ENCODE results near the gene STMN1. TPM values are rescaled to one million over a fixed set of nuclear protein-coding genes. Genes with fewer than 3 reads are reported as not detected.
A peak's percentile ranks its signal among the peaks of the same experiment; 100 is the strongest.

Gene STMN1
- total RNA-seq (100 to 1,000 TPM in 1 of 5 experiments, 10 to 100 TPM in 4; 29.3 to 347 (median 75.3) TPM), polyA plus RNA-seq (100 to 1,000 TPM; 247 to 289 TPM), total RNA-seq (37.3 reads per million, percentile 65 among the genes with 10 or more reads in this experiment)

DNA sequence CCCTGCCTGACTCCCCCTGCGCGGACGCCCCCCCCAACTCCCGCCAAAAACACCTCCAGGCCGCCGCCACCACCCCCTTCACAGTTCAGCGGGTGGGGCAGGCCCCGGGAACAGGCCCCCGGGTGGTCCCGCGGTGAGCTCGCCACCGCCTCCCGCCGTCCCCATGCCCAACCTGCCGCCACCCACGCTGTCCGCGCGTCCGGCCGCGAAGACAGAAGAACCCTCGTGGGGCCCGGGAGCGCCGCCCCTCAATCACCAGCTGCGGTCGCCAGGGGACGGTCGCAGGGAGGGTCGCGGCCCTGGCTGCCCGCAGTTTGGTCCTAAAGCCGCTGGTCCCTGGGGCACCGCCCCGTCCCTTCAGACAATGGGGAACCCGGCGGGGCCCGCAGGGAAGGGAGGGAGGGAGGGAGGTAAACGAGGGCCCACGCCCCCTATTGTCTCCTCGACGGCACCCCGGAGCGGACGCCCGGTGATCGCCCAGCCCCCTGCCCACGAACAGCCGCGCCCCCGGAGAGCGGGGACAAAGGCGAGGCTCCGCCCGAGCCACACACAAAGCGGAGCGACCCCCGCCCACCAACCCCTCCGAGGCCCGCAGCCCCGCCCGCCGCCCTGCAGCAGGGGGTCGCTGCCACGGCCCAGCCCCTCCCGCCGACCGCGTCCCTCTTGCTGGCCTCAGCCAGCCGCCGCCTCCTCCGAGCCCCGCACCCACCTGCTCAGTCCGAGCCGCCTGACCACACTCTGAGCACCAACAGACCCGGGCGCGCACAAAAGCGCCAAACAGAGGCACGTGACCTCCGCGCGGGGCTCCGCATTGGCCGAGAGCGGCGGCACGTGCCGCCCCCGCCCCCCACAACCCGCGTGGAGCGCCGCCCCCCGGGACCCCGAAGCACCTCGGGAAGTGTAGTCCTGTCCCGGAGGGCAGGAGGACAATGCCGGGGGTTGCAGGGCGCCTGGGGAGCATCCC lies at the start of gene STMN1:
TSS of gene STMN1 (minus strand) at position 740 of the 964 bp plus-strand sequence. CDS start 1,743 bp downstream, outside the sequence.
- Mint-ChIP-seq H3K9me3 (no peaks in the 10 kb centered on the region), H3K4me3 (peak within 1 kb of the TSS; percentile 88 to 98 (median 93)), H3K36me3 (peaks cover 0 to 20% (median 7%) of the 10 kb centered on the region in 5 donors), H3K4me1 (peaks cover 11 to 34% (median 22%) of the 10 kb centered on the region in 7 donors), H3K27ac (peak within 1 kb of the TSS; percentile 86 to 97 (median 94)), H3K27me3 (peaks cover 0 to 32% (median 0%) of the 10 kb centered on the region in 5 donors)
- intact Hi-C loops (cut with micrococcal nuclease), result loop anchor here (1.0 to 5.0 kb wide), 14 partner anchors 11 to 567 kb away; partner anchors contain the start of genes AUNIP (in 2 of the 2), PAFAH2 (in 2 of the 2), DHDDS (in 1 of the 2) and HMGN2 (in 1 of the 2)
- Histone ChIP-seq H3K4me3 (ENCODE audit: low read length) (peak within 1 kb of the TSS; percentile 77), H3K4me1 (ENCODE audit: control insufficient read depth in 2 of 2, insufficient read depth in 2 of 2, low read length in 2 of 2) (peaks cover 8 to 11% of the 10 kb centered on the region in 2 donors), H3K36me3 (ENCODE audit: control insufficient read depth in 2 of 3, insufficient read depth in 3 of 3, low read length in 3 of 3) (peaks cover 0 to 13% (median under 1%) of the 10 kb centered on the region in 3 experiments), H3K9me3 (ENCODE audit: control insufficient read depth in 2 of 3, low read length in 3 of 3) (no peaks in the 10 kb centered on the region), H3K27ac (ENCODE audit: low read depth, low read length) (peak within 1 kb of the TSS; percentile 79), H3K27me3 (ENCODE audit: control insufficient read depth in 2 of 2, insufficient read depth in 2 of 2, low read length in 2 of 2) (no peaks in the 10 kb centered on the region)
- ATAC-seq (peak; percentile 83), DNase-seq (peak; percentile 62 to 86 (median 79))
- ChIA-PET POLR2A (interaction anchor here (0.9 to 13.6 kb wide), 9 partner anchors 10 to 111 kb away, joined by 3 to 226 read pairs (median 14); partner anchors contain the start of gene PAFAH2), CTCF (interaction anchor here (0.9 to 17.1 kb wide), 6 partner anchors 10 to 93 kb away, joined by 3 to 361 read pairs (median 6); partner anchors contain the start of gene PAFAH2)

DNA sequence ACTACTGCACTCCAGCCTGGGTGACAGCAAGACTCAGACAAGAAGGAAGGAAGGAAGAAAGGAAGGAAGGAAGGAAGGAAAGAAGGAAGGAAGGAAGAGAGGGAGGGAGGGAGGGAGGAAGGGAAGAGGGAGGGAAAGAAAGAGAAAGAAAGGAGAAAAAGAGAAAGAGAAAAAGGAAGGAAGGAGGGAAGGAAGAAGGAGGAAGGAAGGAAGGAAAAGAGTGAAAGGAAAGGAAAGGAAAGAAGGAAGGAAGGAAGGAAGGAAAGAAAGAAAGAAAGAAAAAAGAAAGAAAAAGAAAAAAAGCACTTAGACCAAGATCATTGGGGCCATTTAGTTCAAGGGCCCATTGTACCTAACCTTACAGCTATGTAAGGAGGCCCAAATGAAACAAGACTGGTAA lies 49.3 kb upstream of the STMN1 start:
- ChIA-PET POLR2A (no interaction called here), CTCF (interaction anchor here (1.3 kb wide), 1 partner anchor 16 kb away, joined by 4 read pairs; no protein-coding TSS in a partner anchor)
- Mint-ChIP-seq H3K27me3 (peaks cover 0 to 2% (median 0%) of the 10 kb centered on the region in 5 donors), H3K36me3 (peaks cover 10 to 33% (median 25%) of the 10 kb centered on the region in 5 donors), H3K4me1 (peaks cover 0 to 20% (median 7%) of the 10 kb centered on the region in 7 donors), H3K27ac (peak overlapping the region in 1 of 9 donors; percentile 56), H3K4me3 (no peak overlapping the region), H3K9me3 (peaks cover 0 to 9% (median 2%) of the 10 kb centered on the region in 11 donors)
- Histone ChIP-seq H3K4me3 (ENCODE audit: low read length) (no peak overlapping the region), H3K36me3 (ENCODE audit: control insufficient read depth in 2 of 3, insufficient read depth in 3 of 3, low read length in 3 of 3) (peaks cover 0 to 31% (median 10%) of the 10 kb centered on the region in 3 experiments), H3K27ac (ENCODE audit: low read depth, low read length) (no peak overlapping the region), H3K9me3 (ENCODE audit: control insufficient read depth in 2 of 3, low read length in 3 of 3) (no peaks in the 10 kb centered on the region), H3K27me3 (ENCODE audit: control insufficient read depth in 2 of 2, insufficient read depth in 2 of 2, low read length in 2 of 2) (no peaks in the 10 kb centered on the region), H3K4me1 (ENCODE audit: control insufficient read depth in 2 of 2, insufficient read depth in 2 of 2, low read length in 2 of 2) (no peaks in the 10 kb centered on the region)
- intact Hi-C loops (cut with micrococcal nuclease), result loop anchor here in 1 of 2 donors (5.0 kb wide), 1 partner anchor 42 kb away; the partner anchor contains the start of gene PAFAH2
- DNase-seq (no peak), ATAC-seq (no peak)

DNA sequence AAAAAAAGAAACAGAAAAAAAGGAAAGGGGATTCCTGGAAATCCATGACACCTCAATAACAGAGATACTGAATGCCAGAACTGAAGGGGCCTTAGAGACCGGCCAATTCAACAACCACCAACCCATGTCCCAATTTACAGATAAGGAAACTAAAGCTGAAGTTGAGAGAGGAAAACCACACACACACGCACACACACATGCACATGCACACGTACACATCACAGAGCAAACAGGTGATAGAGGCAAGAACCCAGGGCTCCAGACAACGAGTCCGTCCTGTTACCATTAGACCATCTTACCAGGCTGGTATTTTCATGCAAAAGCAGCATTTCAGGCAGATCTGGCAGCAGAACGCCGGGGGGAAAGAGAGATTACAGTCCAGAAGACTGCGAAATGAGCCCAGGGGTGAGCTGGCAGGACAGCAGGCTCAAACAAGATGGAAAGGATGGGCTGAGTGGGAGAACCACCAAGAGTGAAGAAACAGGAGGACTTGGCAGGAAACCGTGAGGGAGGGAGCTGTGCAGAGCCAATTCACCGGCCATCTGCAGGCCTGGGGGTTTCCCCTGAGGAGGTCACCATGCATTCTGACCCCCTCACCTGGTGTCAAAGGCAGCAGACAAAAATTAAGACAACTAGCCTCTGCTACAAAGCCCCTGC lies 48.2 kb upstream of the STMN1 start:
- H3K4me1 Mint-ChIP-seq, result peaks cover 0 to 16% (median 6%) of the 10 kb centered on the region in 7 donors
- no peaks in the 10 kb centered on the region for H3K4me1 ChIP-seq (ENCODE audit: control insufficient read depth in 2 of 2, insufficient read depth in 2 of 2, low read length in 2 of 2)
- peaks cover 0 to 2% (median 0%) of the 10 kb centered on the region in 5 donors for H3K27me3 Mint-ChIP-seq
- intact Hi-C loops (cut with micrococcal nuclease), result no loop called here
- H3K27me3 ChIP-seq (ENCODE audit: control insufficient read depth in 2 of 2, insufficient read depth in 2 of 2, low read length in 2 of 2), result no peaks in the 10 kb centered on the region
- ATAC-seq, result no peak
- CTCF ChIA-PET, result no interaction called here
- H3K4me3 ChIP-seq (ENCODE audit: low read length), result no peak overlapping the region
- peaks cover 10 to 22% (median 14%) of the 10 kb centered on the region in 5 donors for H3K36me3 Mint-ChIP-seq
- H3K36me3 ChIP-seq (ENCODE audit: control insufficient read depth in 2 of 3, insufficient read depth in 3 of 3, low read length in 3 of 3), result peaks cover 0 to 23% (median 6%) of the 10 kb centered on the region in 3 experiments
- no peak overlapping the region for H3K27ac ChIP-seq (ENCODE audit: low read depth, low read length)
- H3K9me3 Mint-ChIP-seq, result peaks cover 0 to 9% (median 2%) of the 10 kb centered on the region in 11 donors
- H3K9me3 ChIP-seq (ENCODE audit: control insufficient read depth in 2 of 3, low read length in 3 of 3), result no peaks in the 10 kb centered on the region
- no peak overlapping the region for H3K4me3 Mint-ChIP-seq
- H3K27ac Mint-ChIP-seq, result peak overlapping the region in 5 of 9 donors; percentile 17 to 88 (median 56)
- no peak for DNase-seq
- POLR2A ChIA-PET, result no interaction called here

DNA sequence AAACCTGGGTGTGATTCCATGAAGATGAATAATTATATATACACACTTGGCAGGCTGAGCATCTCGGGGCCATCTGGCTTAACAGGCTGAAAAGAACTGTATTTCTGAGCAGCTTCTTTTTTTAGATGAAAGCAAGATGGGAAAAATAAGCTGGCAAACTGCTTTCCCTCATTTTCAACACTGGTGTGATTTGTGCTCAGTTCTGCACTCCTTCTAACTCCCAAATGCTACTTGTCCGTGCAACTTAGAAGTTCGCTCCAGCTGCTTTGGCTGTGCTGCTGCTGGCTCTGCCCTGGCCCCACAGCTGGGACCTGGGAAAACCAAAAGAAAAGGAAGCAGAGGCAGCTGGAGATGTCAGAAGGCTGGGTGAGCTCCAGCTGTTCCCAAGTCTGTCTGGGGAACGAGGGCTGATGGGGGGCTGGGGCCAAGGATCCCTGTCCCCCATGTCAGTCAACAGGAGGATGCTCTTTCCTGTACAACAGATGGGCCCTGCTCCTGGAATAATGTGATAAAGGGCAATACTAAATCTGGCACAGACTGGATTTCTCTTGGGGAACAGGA lies 46.7 kb upstream of the STMN1 start:
- ChIA-PET POLR2A (no interaction called here), CTCF (no interaction called here)
- Histone ChIP-seq H3K9me3 (ENCODE audit: control insufficient read depth in 2 of 3, low read length in 3 of 3) (no peaks in the 10 kb centered on the region), H3K27ac (ENCODE audit: low read depth, low read length) (no peak overlapping the region), H3K4me1 (ENCODE audit: control insufficient read depth in 2 of 2, insufficient read depth in 2 of 2, low read length in 2 of 2) (no peaks in the 10 kb centered on the region), H3K27me3 (ENCODE audit: control insufficient read depth in 2 of 2, insufficient read depth in 2 of 2, low read length in 2 of 2) (no peaks in the 10 kb centered on the region), H3K4me3 (ENCODE audit: low read length) (no peak overlapping the region), H3K36me3 (ENCODE audit: control insufficient read depth in 2 of 3, insufficient read depth in 3 of 3, low read length in 3 of 3) (peaks cover 0 to 8% (median 3%) of the 10 kb centered on the region in 3 experiments)
- Mint-ChIP-seq H3K4me1 (peaks cover 0 to 16% (median 6%) of the 10 kb centered on the region in 7 donors), H3K27me3 (peaks cover 0 to 2% (median 0%) of the 10 kb centered on the region in 5 donors), H3K9me3 (peaks cover 0 to 5% (median 0%) of the 10 kb centered on the region in 11 donors), H3K4me3 (no peak overlapping the region), H3K27ac (no peak overlapping the region), H3K36me3 (peaks cover 3 to 11% (median 7%) of the 10 kb centered on the region in 5 donors)
- intact Hi-C loops (cut with micrococcal nuclease), result no loop called here
- DNase-seq (no peak), ATAC-seq (no peak)

DNA sequence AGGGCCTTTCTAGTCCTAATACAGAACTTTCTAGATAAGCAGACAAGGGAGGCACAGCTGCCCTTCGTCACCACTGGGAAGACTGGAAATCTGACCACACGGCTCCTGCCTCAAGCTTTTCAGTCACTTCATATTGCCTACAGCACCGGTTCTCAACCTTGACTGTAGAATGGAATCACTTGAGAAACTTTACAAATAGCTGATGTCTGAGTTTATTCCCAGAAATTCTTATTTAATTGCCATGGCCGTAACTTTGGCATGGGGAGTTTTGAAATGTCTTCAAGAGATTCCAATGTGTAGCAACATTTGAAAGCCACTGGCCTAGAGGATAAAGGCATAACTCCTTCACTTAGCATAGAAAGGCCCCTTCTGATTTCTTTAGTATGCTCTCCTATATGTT lies 42.4 kb upstream of the STMN1 start:
- H3K9me3 ChIP-seq (ENCODE audit: control insufficient read depth in 2 of 3, low read length in 3 of 3), result no peaks in the 10 kb centered on the region
- H3K27me3 Mint-ChIP-seq, result peaks cover 0 to under 1% (median 0%) of the 10 kb centered on the region in 5 donors
- POLR2A ChIA-PET, result no interaction called here
- peaks cover 0 to 9% (median 3%) of the 10 kb centered on the region in 11 donors for H3K9me3 Mint-ChIP-seq
- peaks cover 0 to 3% (median 0%) of the 10 kb centered on the region in 5 donors for H3K36me3 Mint-ChIP-seq
- no peak overlapping the region for H3K27ac Mint-ChIP-seq
- no peak for DNase-seq
- intact Hi-C loops (cut with micrococcal nuclease), result no loop called here
- CTCF ChIA-PET, result interaction anchor here (0.6 kb wide), 1 partner anchor 14 kb away, joined by 7 read pairs; no protein-coding TSS in a partner anchor
- H3K27me3 ChIP-seq (ENCODE audit: control insufficient read depth in 2 of 2, insufficient read depth in 2 of 2, low read length in 2 of 2), result no peaks in the 10 kb centered on the region
- peaks cover 0 to 3% (median 0%) of the 10 kb centered on the region in 7 donors for H3K4me1 Mint-ChIP-seq
- no peak overlapping the region for H3K27ac ChIP-seq (ENCODE audit: low read depth, low read length)
- no peaks in the 10 kb centered on the region for H3K4me1 ChIP-seq (ENCODE audit: control insufficient read depth in 2 of 2, insufficient read depth in 2 of 2, low read length in 2 of 2)
- no peak overlapping the region for H3K4me3 ChIP-seq (ENCODE audit: low read length)
- H3K4me3 Mint-ChIP-seq, result no peak overlapping the region
- ATAC-seq, result no peak
- no peaks in the 10 kb centered on the region for H3K36me3 ChIP-seq (ENCODE audit: control insufficient read depth in 2 of 3, insufficient read depth in 3 of 3, low read length in 3 of 3)

Measured in naive thymus-derived CD4-positive, alpha-beta T cell (primary cell).